Karpas-422 (cell line): ENCODE results near the gene LOXHD1. TPM values are rescaled to one million over a fixed set of nuclear protein-coding genes. Genes with fewer than 3 reads are reported as not detected.

Experiments
- DNase-seq: peaks from one replicate; pipeline ENCODE4 v3.0.0-alpha.2; 2015
- H2AFZ ChIP-seq: fragments of 200-600 bp; sonication (generic); 2 replicates; pipeline ENCODE4 v1.6.1; 2014; ENCODE audit warnings: antibody characterized with exemption, low read length, mixed read lengths
- H3K27ac ChIP-seq: fragments of 200-600 bp; sonication (generic); 2 replicates; pipeline ENCODE4 v1.5.1; 2014; ENCODE audit warnings: mild to moderate bottlenecking, low read length, moderate library complexity
- H3K27me3 ChIP-seq: fragments of 200-600 bp; sonication (generic); 2 replicates; pipeline ENCODE4 v1.6.1; 2014; ENCODE audit warnings: low read length, mixed read lengths
- H3K36me3 ChIP-seq: fragments of 200-600 bp; sonication (generic); 2 replicates; pipeline ENCODE4 v1.6.1; 2014; ENCODE audit warnings: low read length, mixed read lengths; ENCODE audit not compliant: insufficient read depth
- H3K4me1 ChIP-seq: fragments of 200-600 bp; sonication (generic); 2 replicates; pipeline ENCODE4 v1.6.1; 2014; ENCODE audit warnings: mild to moderate bottlenecking, low read length, mixed read lengths
- H3K4me2 ChIP-seq: fragments of 200-600 bp; sonication (generic); 2 replicates; pipeline ENCODE4 v1.6.1; 2014; ENCODE audit warnings: low read length, low read depth, mild to moderate bottlenecking; ENCODE audit not compliant: poor library complexity, severe bottlenecking
- H3K4me3 ChIP-seq: fragments of 200-600 bp; sonication (generic); 2 replicates; pipeline ENCODE4 v1.5.1; 2014; ENCODE audit warnings: mild to moderate bottlenecking, antibody characterized with exemption, low read length, mixed read lengths
- H3K79me2 ChIP-seq: fragments of 200-600 bp; sonication (generic); 2 replicates; pipeline ENCODE4 v1.6.1; 2014; ENCODE audit warnings: mild to moderate bottlenecking, low read length, mixed read lengths
- H3K9ac ChIP-seq: fragments of 200-600 bp; sonication (generic); 2 replicates; pipeline ENCODE4 v1.6.0; 2014; ENCODE audit warnings: low read length
- H3K9me2 ChIP-seq: fragments of 200-600 bp; sonication (generic), shearing (Covaris generic); replicated peaks from 2 replicates; pipeline ENCODE4 v1.6.0; 2014; ENCODE audit warnings: mild to moderate bottlenecking, low read length, moderate library complexity; ENCODE audit not compliant: insufficient read depth
- H3K9me3 ChIP-seq: fragments of 300-700, 200-600 bp; sonication (generic); 2 replicates; pipeline ENCODE4 v1.6.1; 2014; ENCODE audit warnings: low read length, mixed read lengths
- H4K20me1 ChIP-seq: fragments of 200-600 bp; sonication (generic); 2 replicates; pipeline ENCODE4 v1.6.1; 2014; ENCODE audit warnings: mild to moderate bottlenecking, antibody characterized with exemption, low read length, low read depth; ENCODE audit not compliant: insufficient read depth
- total RNA-seq: library from RNA; depleted of rRNA; stranded (reverse); fragments of >200 nt; shearing (Covaris generic); gene quantifications from 2 replicates; pipeline ENCODE4 v1.2.3, GENCODE V29; 2014; ENCODE audit warnings: low replicate concordance

LOXHD1 gene
- total RNA-seq, 1 experiment from 2014 or later, result not detected

GRCh38 chr18:46447323-46447722, 209.7 kb downstream of the LOXHD1 start:
- no peaks in the 10 kb centered on the region for H3K36me3 ChIP-seq
- no peaks in the 10 kb centered on the region for H3K4me1 ChIP-seq
- no peak overlapping the region for H3K4me2 ChIP-seq
- no peak overlapping the region for H3K9ac ChIP-seq
- no peak overlapping the region for H2AFZ ChIP-seq
- H4K20me1 ChIP-seq, result no peaks in the 10 kb centered on the region
- DNase-seq, result no peak
- no peak overlapping the region for H3K4me3 ChIP-seq
- no peaks in the 10 kb centered on the region for H3K27me3 ChIP-seq
- H3K9me3 ChIP-seq, result no peaks in the 10 kb centered on the region
- no peaks in the 10 kb centered on the region for H3K9me2 ChIP-seq
- H3K27ac ChIP-seq, result no peak overlapping the region
- no peaks in the 10 kb centered on the region for H3K79me2 ChIP-seq

- Histone ChIP-seq H3K27me3 (no peaks in the 10 kb centered on the region), H3K9me3 (no peaks in the 10 kb centered on the region), H3K79me2 (no peaks in the 10 kb centered on the region), H3K27ac (no peak overlapping the region), H3K9me2 (no peaks in the 10 kb centered on the region), H3K4me1 (no peaks in the 10 kb centered on the region), H3K4me3 (no peak overlapping the region), H2AFZ (no peak overlapping the region), H3K9ac (no peak overlapping the region), H3K4me2 (no peak overlapping the region), H4K20me1 (no peaks in the 10 kb centered on the region), H3K36me3 (no peaks in the 10 kb centered on the region)
- DNase-seq, result no peak
These were observed 211.3 kb downstream of the LOXHD1 start for GRCh38 chr18:46445522-46446313.

GRCh38 chr18:46439037-46439436, 218.0 kb downstream of the LOXHD1 start:
- H3K27me3 ChIP-seq, result no peaks in the 10 kb centered on the region
- no peak overlapping the region for H3K4me3 ChIP-seq
- H3K9ac ChIP-seq, result no peak overlapping the region
- H3K4me2 ChIP-seq, result no peak overlapping the region
- H3K9me2 ChIP-seq, result no peaks in the 10 kb centered on the region
- no peak overlapping the region for H2AFZ ChIP-seq
- DNase-seq, result no peak
- H3K4me1 ChIP-seq, result no peaks in the 10 kb centered on the region
- no peaks in the 10 kb centered on the region for H3K79me2 ChIP-seq
- H3K27ac ChIP-seq, result no peak overlapping the region
- H4K20me1 ChIP-seq, result no peaks in the 10 kb centered on the region
- no peaks in the 10 kb centered on the region for H3K36me3 ChIP-seq
- H3K9me3 ChIP-seq, result no peaks in the 10 kb centered on the region

- no peaks in the 10 kb centered on the region for H3K36me3 ChIP-seq
- no peaks in the 10 kb centered on the region for H3K27me3 ChIP-seq
- no peaks in the 10 kb centered on the region for H3K79me2 ChIP-seq
- no peaks in the 10 kb centered on the region for H3K4me1 ChIP-seq
- no peak overlapping the region for H3K9ac ChIP-seq
- no peak overlapping the region for H2AFZ ChIP-seq
- no peak for DNase-seq
- H3K9me3 ChIP-seq, result no peaks in the 10 kb centered on the region
- no peaks in the 10 kb centered on the region for H4K20me1 ChIP-seq
- H3K27ac ChIP-seq, result no peak overlapping the region
- no peak overlapping the region for H3K4me3 ChIP-seq
- no peaks in the 10 kb centered on the region for H3K9me2 ChIP-seq
- no peak overlapping the region for H3K4me2 ChIP-seq
These were observed 220.0 kb downstream of the LOXHD1 start for GRCh38 chr18:46437061-46437460.

GRCh38 chr18:46436621-46437020, 220.4 kb downstream of the LOXHD1 start:
- no peaks in the 10 kb centered on the region for H3K36me3 ChIP-seq
- H3K4me2 ChIP-seq, result no peak overlapping the region
- H3K27ac ChIP-seq, result no peak overlapping the region
- H3K4me3 ChIP-seq, result no peak overlapping the region
- H3K79me2 ChIP-seq, result no peaks in the 10 kb centered on the region
- no peaks in the 10 kb centered on the region for H3K9me2 ChIP-seq
- no peak overlapping the region for H2AFZ ChIP-seq
- no peak overlapping the region for H3K9ac ChIP-seq
- no peaks in the 10 kb centered on the region for H4K20me1 ChIP-seq
- H3K27me3 ChIP-seq, result no peaks in the 10 kb centered on the region
- no peaks in the 10 kb centered on the region for H3K4me1 ChIP-seq
- no peak for DNase-seq
- H3K9me3 ChIP-seq, result no peaks in the 10 kb centered on the region

- DNase-seq, result no peak
- Histone ChIP-seq H3K9me2 (no peaks in the 10 kb centered on the region), H2AFZ (no peak overlapping the region), H3K36me3 (no peaks in the 10 kb centered on the region), H3K79me2 (no peaks in the 10 kb centered on the region), H3K27ac (no peak overlapping the region), H3K4me2 (no peak overlapping the region), H3K9ac (no peak overlapping the region), H3K27me3 (no peaks in the 10 kb centered on the region), H4K20me1 (no peaks in the 10 kb centered on the region), H3K4me1 (no peaks in the 10 kb centered on the region), H3K9me3 (no peaks in the 10 kb centered on the region), H3K4me3 (no peak overlapping the region)
These were observed 222.0 kb downstream of the LOXHD1 start for GRCh38 chr18:46435031-46435430.

GRCh38 chr18:46434629-46435028, 222.4 kb downstream of the LOXHD1 start:
- H3K79me2 ChIP-seq, result no peaks in the 10 kb centered on the region
- H3K9me3 ChIP-seq, result no peaks in the 10 kb centered on the region
- H3K27me3 ChIP-seq, result no peaks in the 10 kb centered on the region
- no peak overlapping the region for H3K4me2 ChIP-seq
- no peak overlapping the region for H3K9ac ChIP-seq
- H3K4me1 ChIP-seq, result no peaks in the 10 kb centered on the region
- H3K4me3 ChIP-seq, result no peak overlapping the region
- H3K9me2 ChIP-seq, result no peaks in the 10 kb centered on the region
- no peak overlapping the region for H2AFZ ChIP-seq
- H4K20me1 ChIP-seq, result no peaks in the 10 kb centered on the region
- H3K27ac ChIP-seq, result no peak overlapping the region
- no peaks in the 10 kb centered on the region for H3K36me3 ChIP-seq
- no peak for DNase-seq

- Histone ChIP-seq H3K4me2 (no peak overlapping the region), H4K20me1 (no peaks in the 10 kb centered on the region), H3K27me3 (no peaks in the 10 kb centered on the region), H3K36me3 (no peaks in the 10 kb centered on the region), H3K4me3 (no peak overlapping the region), H2AFZ (no peak overlapping the region), H3K27ac (no peak overlapping the region), H3K79me2 (no peaks in the 10 kb centered on the region), H3K4me1 (no peaks in the 10 kb centered on the region), H3K9me2 (no peaks in the 10 kb centered on the region), H3K9me3 (no peaks in the 10 kb centered on the region), H3K9ac (no peak overlapping the region)
- DNase-seq, result no peak
These were observed 223.7 kb downstream of the LOXHD1 start for GRCh38 chr18:46433121-46433826.
